GM21447 (cell line): ENCODE measurements around the gene IL20RB.
"Not testable (repeated sequence)": the region's sequence is repeated elsewhere in the genome, so short reads cannot be mapped to it uniquely, and the experiment has no call there.

Experiments
- ATAC-seq: cut with Tn5 transposase; IDR thresholded peaks from one replicate; pipeline ENCODE4 v1.9.1; 2021; ENCODE audit not compliant: unreplicated experiment

Gene IL20RB

GRCh38 chr3:136984837-136985236 is 27.1 kb downstream of the IL20RB start:
- no peak for ATAC-seq

- ATAC-seq = not testable (repeated sequence)
These were observed 29.7 kb downstream of the IL20RB start for GRCh38 chr3:136987398-136987980.

GRCh38 chr3:136988651-136989050 is 30.9 kb downstream of the IL20RB start:
- no peak for ATAC-seq

GRCh38 chr3:136989781-136990524 is 32.2 kb downstream of the IL20RB start:
- no peak for ATAC-seq

GRCh38 chr3:136990826-136991225 is 33.0 kb downstream of the IL20RB start:
- no peak for ATAC-seq

- no peak for ATAC-seq
These were observed 34.3 kb downstream of the IL20RB start for GRCh38 chr3:136992115-136992514.

GRCh38 chr3:136994772-136995516 is 37.2 kb downstream of the IL20RB start:
- ATAC-seq = no peak

GRCh38 chr3:136995652-136996051 is 37.9 kb downstream of the IL20RB start:
- ATAC-seq = no peak

- no peak for ATAC-seq
These were observed 42.3 kb downstream of the IL20RB start for GRCh38 chr3:137000039-137000438.

- not testable (repeated sequence) for ATAC-seq
These were observed 49.6 kb downstream of the IL20RB start for GRCh38 chr3:137007376-137007775.

GRCh38 chr3:137008131-137008530 is 50.3 kb downstream of the IL20RB start:
- no peak for ATAC-seq

- no peak for ATAC-seq
These were observed 51.2 kb downstream of the IL20RB start for GRCh38 chr3:137008976-137009375.

- no peak for ATAC-seq
These were observed 52.4 kb downstream of the IL20RB start for GRCh38 chr3:137010137-137010536.

GRCh38 chr3:137011153-137011552 is 53.4 kb downstream of the IL20RB start:
- no peak for ATAC-seq

- ATAC-seq = no peak
These were observed 54.3 kb downstream of the IL20RB start for GRCh38 chr3:137012097-137012501.

- peak; percentile 90 for ATAC-seq
These were observed 56.3 kb downstream of the IL20RB start for GRCh38 chr3:137013951-137014688.

- ATAC-seq = not testable (repeated sequence)
These were observed 59.5 kb downstream of the IL20RB start for GRCh38 chr3:137017316-137017715.

GRCh38 chr3:137020315-137020714 is 62.5 kb downstream of the IL20RB start:
- no peak for ATAC-seq

- ATAC-seq = no peak
These were observed 63.1 kb downstream of the IL20RB start for GRCh38 chr3:137020888-137021287.

GRCh38 chr3:137024348-137024747 is 66.6 kb downstream of the IL20RB start:
- no peak for ATAC-seq

- no peak for ATAC-seq
These were observed 68.9 kb downstream of the IL20RB start for GRCh38 chr3:137026701-137027100.
